Measurements from ENCODE around the gene ACVRL1. TPM values are rescaled to one million over a fixed set of nuclear protein-coding genes. Genes with fewer than 3 reads are reported as not detected.
A peak's percentile ranks its signal among the peaks of the same experiment; 100 is the strongest.
"Not testable (repeated sequence)": the region's sequence is repeated elsewhere in the genome, so short reads cannot be mapped to it uniquely, and the experiment has no call there.

The ACVRL1 gene
- total and polyA plus RNA-seq, 5 experiments from 2014 or later: not detected

GRCh38 chr12:51883998-51884675, 23.2 kb upstream of the ACVRL1 start:
- DNase-seq (no peak), ATAC-seq (no peak)
- POLR2A ChIA-PET: no interaction called here
- peak overlapping the region in 8 of 10 donors; percentile 0 to 96 (median 55) for H3K27ac Mint-ChIP-seq
- H3K4me1 Mint-ChIP-seq: peaks cover 7 to 19% (median 15%) of the 10 kb centered on the region in 4 donors
- peaks cover 0 to 2% (median 0%) of the 10 kb centered on the region in 3 donors for H3K36me3 Mint-ChIP-seq
- H3K9me3 Mint-ChIP-seq: peaks cover 0 to 5% (median 0%) of the 10 kb centered on the region in 9 donors
- H3K27me3 Mint-ChIP-seq: peaks cover 0 to 3% (median 0%) of the 10 kb centered on the region in 5 donors
- no peak overlapping the region for H3K4me3 Mint-ChIP-seq

GRCh38 chr12:51884676-51885229, 22.6 kb upstream of the ACVRL1 start:
- Mint-ChIP-seq H3K27me3 (peaks cover 0 to 3% (median 0%) of the 10 kb centered on the region in 5 donors), H3K36me3 (peaks cover 0 to 2% (median 0%) of the 10 kb centered on the region in 3 donors), H3K9me3 (peaks cover 0 to 5% (median 0%) of the 10 kb centered on the region in 9 donors), H3K27ac (peak overlapping the region in 9 of 10 donors; percentile 12 to 96 (median 86)), H3K4me1 (peaks cover 7 to 19% (median 15%) of the 10 kb centered on the region in 4 donors), H3K4me3 (peak overlapping the region in 1 of 10 donors; percentile 43)
- POLR2A ChIA-PET: no interaction called here
- ATAC-seq: no peak
- no peak for DNase-seq

- Mint-ChIP-seq H3K4me3 (peak overlapping the region; percentile 54 to 77 (median 66)), H3K4me1 (peaks cover 7 to 19% (median 15%) of the 10 kb centered on the region in 4 donors), H3K27ac (peak overlapping the region; percentile 83 to 98 (median 96))
- DNase-seq, H3K27me3 Mint-ChIP-seq, H3K9me3 Mint-ChIP-seq, ATAC-seq, H3K36me3 Mint-ChIP-seq: not testable (repeated sequence)
- POLR2A ChIA-PET: interaction anchor here (0.6 to 2.2 kb wide), 5 partner anchors 11 to 667 kb away, joined by 3 to 17 read pairs (median 3); partner anchors contain the start of gene POU6F1
These were observed 21.8 kb upstream of the ACVRL1 start for GRCh38 chr12:51885294-51886020.

GRCh38 chr12:51886021-51886710, 21.1 kb upstream of the ACVRL1 start:
- Mint-ChIP-seq H3K4me3 (peak overlapping the region; percentile 54 to 77 (median 66)), H3K27me3 (peaks cover 0 to 3% (median 0%) of the 10 kb centered on the region in 5 donors), H3K4me1 (peaks cover 7 to 19% (median 15%) of the 10 kb centered on the region in 4 donors), H3K9me3 (peaks cover 0 to 5% (median 0%) of the 10 kb centered on the region in 9 donors), H3K27ac (peak overlapping the region; percentile 83 to 98 (median 96)), H3K36me3 (peaks cover 0 to 2% (median 0%) of the 10 kb centered on the region in 3 donors)
- peak; percentile 99 for ATAC-seq
- peak in 9 of 10 donors; percentile 27 to 73 (median 44) for DNase-seq
- POLR2A ChIA-PET: interaction anchor here (0.5 to 2.2 kb wide), 6 partner anchors 11 to 668 kb away, joined by 3 to 17 read pairs (median 4); partner anchors contain the start of gene POU6F1

- POLR2A ChIA-PET: interaction anchor here (2.2 kb wide), 1 partner anchor 67 kb away, joined by 17 read pairs; no protein-coding TSS in a partner anchor
- DNase-seq: no peak
- no peak for ATAC-seq
- H3K36me3 Mint-ChIP-seq: no peaks in the 10 kb centered on the region
- peaks cover 0 to under 1% (median 0%) of the 10 kb centered on the region in 5 donors for H3K27me3 Mint-ChIP-seq
- peak within 1 kb of the TSS in 5 of 10 donors; percentile 35 to 86 (median 72) for H3K27ac Mint-ChIP-seq
- H3K4me1 Mint-ChIP-seq: peaks cover 7 to 18% (median 14%) of the 10 kb centered on the region in 4 donors
- H3K9me3 Mint-ChIP-seq: peaks cover 0 to 5% (median 0%) of the 10 kb centered on the region in 9 donors
- peak within 1 kb of the TSS in 1 of 10 donors; percentile 49 for H3K4me3 Mint-ChIP-seq
These were observed 19.6 kb upstream of the ACVRL1 start, which contains the start of gene ANKRD33 for GRCh38 chr12:51887476-51888315. Gene ANKRD33 (plus strand): TSS chr12:51888103. CDS start chr12:51888187, 84 bp downstream.

GRCh38 chr12:51888316-51889215, 18.7 kb upstream of the ACVRL1 start:
- ATAC-seq (no peak), DNase-seq (no peak)
- no peaks in the 10 kb centered on the region for H3K36me3 Mint-ChIP-seq
- peak overlapping the region in 1 of 10 donors; percentile 49 for H3K4me3 Mint-ChIP-seq
- peaks cover 0 to 2% (median 0%) of the 10 kb centered on the region in 5 donors for H3K27me3 Mint-ChIP-seq
- H3K4me1 Mint-ChIP-seq: peaks cover 7 to 18% (median 14%) of the 10 kb centered on the region in 4 donors
- POLR2A ChIA-PET: interaction anchor here (0.7 kb wide), 1 partner anchor 99 kb away, joined by 3 read pairs; no protein-coding TSS in a partner anchor
- H3K9me3 Mint-ChIP-seq: peaks cover 0 to 5% (median 0%) of the 10 kb centered on the region in 9 donors
- peak overlapping the region in 5 of 10 donors; percentile 18 to 72 (median 43) for H3K27ac Mint-ChIP-seq

- no peak for ATAC-seq
- POLR2A ChIA-PET: interaction anchor here (0.7 kb wide), 1 partner anchor 98 kb away, joined by 3 read pairs; no protein-coding TSS in a partner anchor
- Mint-ChIP-seq H3K4me3 (no peak overlapping the region), H3K36me3 (no peaks in the 10 kb centered on the region), H3K27ac (no peak overlapping the region), H3K4me1 (peaks cover 7 to 18% (median 14%) of the 10 kb centered on the region in 4 donors), H3K9me3 (peaks cover 0 to 5% (median 0%) of the 10 kb centered on the region in 9 donors), H3K27me3 (peaks cover 0 to 2% (median 0%) of the 10 kb centered on the region in 5 donors)
- no peak for DNase-seq
These were observed 17.8 kb upstream of the ACVRL1 start for GRCh38 chr12:51889216-51890132.

GRCh38 chr12:51890133-51890464, 17.2 kb upstream of the ACVRL1 start:
- H3K27ac Mint-ChIP-seq: no peak overlapping the region
- no peak for ATAC-seq
- peaks cover 7 to 15% (median 13%) of the 10 kb centered on the region in 4 donors for H3K4me1 Mint-ChIP-seq
- H3K27me3 Mint-ChIP-seq: peaks cover 0 to 2% (median 0%) of the 10 kb centered on the region in 5 donors
- DNase-seq: no peak
- no peaks in the 10 kb centered on the region for H3K36me3 Mint-ChIP-seq
- no peak overlapping the region for H3K4me3 Mint-ChIP-seq
- POLR2A ChIA-PET: no interaction called here
- H3K9me3 Mint-ChIP-seq: no peaks in the 10 kb centered on the region

GRCh38 chr12:51890511-51891171, 16.7 kb upstream of the ACVRL1 start:
- Mint-ChIP-seq H3K27me3 (peaks cover 0 to 2% (median 0%) of the 10 kb centered on the region in 5 donors), H3K4me3 (no peak overlapping the region), H3K4me1 (peaks cover 7 to 12% (median 10%) of the 10 kb centered on the region in 4 donors), H3K36me3 (no peaks in the 10 kb centered on the region), H3K9me3 (no peaks in the 10 kb centered on the region), H3K27ac (no peak overlapping the region)
- ATAC-seq (no peak), DNase-seq (no peak)
- POLR2A ChIA-PET: no interaction called here
